Heart right ventricle (tissue), 16 donors: ENCODE measurements around the gene ENTREP3. TPM values are rescaled to one million over a fixed set of nuclear protein-coding genes. Genes with fewer than 3 reads are reported as not detected.
A peak's percentile ranks its signal among the peaks of the same experiment; 100 is the strongest.

Source experiments
- ATAC-seq, 8 donors: fragments of 200-7000 bp; cut with Tn5 transposase; one replicate each; pipeline ENCODE4 v1.9.1; 2020; ENCODE audit warnings: mild to moderate bottlenecking in 8 of 8, moderate library complexity in 8 of 8, moderate number of reproducible peaks in 1 of 8
- DNase-seq, 2 donors: peaks; one replicate each; pipeline ENCODE4 v3.0.0-alpha.2; 2020
- H3K27ac ChIP-seq, 10 donors: fragments of 200-600 bp; sonication (generic) in 2 of 10; one replicate each; pipeline versions ENCODE4 v1.5.0 to v1.8.0; 2020 to 2022; ENCODE audit warnings: mild to moderate bottlenecking in 3 of 10
- H3K27me3 ChIP-seq, 7 donors: fragments of 200-600 bp; one replicate each; pipeline ENCODE4 v1.8.0; 2021 to 2022; ENCODE audit warnings: mild to moderate bottlenecking in 2 of 7
- H3K36me3 ChIP-seq, 9 donors: fragments of 200-600 bp; sonication (generic) in 1 of 9; one replicate each; pipeline versions ENCODE4 v1.5.0 to v1.8.0; 2020 to 2022; ENCODE audit warnings: mild to moderate bottlenecking in 2 of 9
- H3K4me1 ChIP-seq, 9 donors: fragments of 200-600 bp; sonication (generic) in 1 of 9; one replicate each; pipeline versions ENCODE4 v1.5.0 to v1.8.0; 2020 to 2022; ENCODE audit warnings: mild to moderate bottlenecking in 4 of 9
- H3K4me3 ChIP-seq, 10 donors: fragments of 200-600 bp; sonication (generic) in 2 of 10; one replicate each; pipeline versions ENCODE4 v1.5.0 to v1.8.0; 2020 to 2022; ENCODE audit warnings: mild to moderate bottlenecking in 7 of 10, moderate library complexity in 2 of 10
- H3K9me3 ChIP-seq, 11 donors: fragments of 200-600 bp in 10 of 11; sonication (generic) in 2 of 11; one replicate each; pipeline versions ENCODE4 v1.5.0 to v1.8.0; 2013 to 2022; ENCODE audit warnings: mild to moderate bottlenecking in 2 of 11, control low read depth in 1 of 11, moderate library complexity in 1 of 11
- CTCF ChIP-seq, 9 donors: fragments of 200-600 bp; sonication (generic) in 2 of 9; IDR thresholded peaks; one replicate each; pipeline versions ENCODE4 v1.5.0 to v1.8.0; 2021 to 2022; ENCODE audit warnings: antibody characterized with exemption in 9 of 9, mild to moderate bottlenecking in 5 of 9, moderate library complexity in 1 of 9
- WGBS, 2 donors: extraction: QIAGEN DNeasy Blood & Tissue Kit; methylation state at CpG; one replicate each; pipeline ENCODE4 v1.1.7; 2013; ENCODE audit warnings: inconsistent platforms in 1 of 2; 5-methylcytosine and 5-hydroxymethylcytosine counted together
- intact Hi-C, 10 donors: fragments of 100-400 bp; cut with DNase I; formaldehyde crosslinking; loops; one replicate each; pipeline versions ENCODE4 v1.11.1 to v1.14.2; 2022
- polyA plus RNA-seq, 2 donors: library from polyadenylated mRNA; stranded (reverse); fragments of 200-250 nt; gene quantifications; one replicate each; pipeline ENCODE4 v1.2.3, GENCODE V29; 2013
- total RNA-seq, 10 donors: library from RNA; stranded (reverse); fragmentation: NEBNext Ultra II Directional in 3 of 10; extraction: Animal tissue kit (Norgen Biotek cat#: 25700) in 3 of 10; gene quantifications; one replicate each; pipeline versions ENCODE4 v1.2.1 to v1.2.4, GENCODE V29; 2021 to 2023
- donor health status: Arrhythmogenic right ventricular cardiomyopathy.
- donor health status: ischemic (EF 13 %, LVEDD 7.1; RV severe dilation, severe dysfunction).
- donor health status: healthy with polysubstance abuse.
- donor health status: DM: no; HTN: yes; CAD: no.
- donor health status: DM: no; HTN: no; CAD: no.
- donor health status: ischemic (EF 25% LVEDD 6.9; RV normal size, moderate dysfunction).
- donor health status: ischemic (EF 25% LVEDD 5.7; RV mildly dilated, moderate dysfunction).
- donor health status: healthy.
- donor health status: DM: yes; HTN: yes; CAD: no.
- donor health status: Ischemic cardiomyopathy.
- donor health status: ischemic (EF 35%, LVEDD 5.7; RV mildly dilated, moderate dysfunction).
- donor health status: nonischemic (EF 11% LVEDD 7.7; RV severe dilation, severe dysfunction).
- donor health status: DM: yes; HTN: yes; CAD: no.
- donor health status: PGD.
- donor health status: ischemic (EF 29% LVEDD 5.4; RV normal size, mild dysfunction).
- donor health status: nonischemic (EF 23%, LVEDD 6.1; RV moderate dilation, normal function).

ENTREP3 gene
- total and polyA plus RNA-seq, 12 donors, result 7.1 to 21.0 (median 11.3) TPM

- no peak for TF ChIP-seq CTCF (IDR thresholded peaks at IDR 0.05)
Measured at GRCh38 chr1:155300553-155301329, 45.5 kb upstream of the ENTREP3 start.

GRCh38 chr1:155300024-155300423 lies 44.7 kb upstream of the ENTREP3 start:
- ATAC-seq (no peak), DNase-seq (no peak)
- Histone ChIP-seq H3K4me3 (no peak overlapping the region), H3K36me3 (no peaks in the 10 kb centered on the region), H3K27me3 (peaks cover 2 to 29% (median 20%) of the 10 kb centered on the region in 7 donors), H3K27ac (no peak overlapping the region), H3K9me3 (no peaks in the 10 kb centered on the region), H3K4me1 (peaks cover 2 to 8% (median 5%) of the 10 kb centered on the region in 9 donors)
- no peak for TF ChIP-seq CTCF (IDR thresholded peaks at IDR 0.05)
- WGBS, 2 donors, result 95% methylated on average over 8 of the region's 8 CpGs
- intact Hi-C loops, result no loop called here

More at GRCh38 chr1:155300553-155301329, 45.5 kb upstream of the ENTREP3 start:
- H3K36me3 ChIP-seq, result no peaks in the 10 kb centered on the region
- no peak overlapping the region for H3K27ac ChIP-seq
- no peaks in the 10 kb centered on the region for H3K9me3 ChIP-seq
- ATAC-seq, result peak in 1 of 8 donors; percentile 19
- peaks cover 0 to 22% (median 12%) of the 10 kb centered on the region in 7 donors for H3K27me3 ChIP-seq
- no peak overlapping the region for H3K4me3 ChIP-seq
- intact Hi-C loops, result no loop called here
- WGBS, 2 donors, result 86 to 88% methylated on average over 9 of the region's 9 CpGs
- peaks cover 0 to under 1% (median 0%) of the 10 kb centered on the region in 9 donors for H3K4me1 ChIP-seq
- no peak for DNase-seq

GRCh38 chr1:155297384-155297783 lies 42.1 kb upstream of the ENTREP3 start:
- no peak for TF ChIP-seq CTCF (IDR thresholded peaks at IDR 0.05)
- no peak for ATAC-seq

GRCh38 chr1:155296661-155297060 lies 41.4 kb upstream of the ENTREP3 start:
- no peak overlapping the region for H3K4me3 ChIP-seq
- WGBS, 2 donors, result 80 to 83% methylated on average over 3 of the region's 3 CpGs
- ATAC-seq, result no peak
- H3K36me3 ChIP-seq, result no peaks in the 10 kb centered on the region
- DNase-seq, result no peak
- no peak overlapping the region for H3K27ac ChIP-seq
- intact Hi-C loops, result no loop called here
- H3K27me3 ChIP-seq, result peaks cover 9 to 48% (median 32%) of the 10 kb centered on the region in 7 donors
- peaks cover 2 to 14% (median 6%) of the 10 kb centered on the region in 9 donors for H3K4me1 ChIP-seq
- no peak for TF ChIP-seq CTCF (IDR thresholded peaks at IDR 0.05)
- H3K9me3 ChIP-seq, result no peaks in the 10 kb centered on the region

More at GRCh38 chr1:155297384-155297783, 42.1 kb upstream of the ENTREP3 start:
- H3K27ac ChIP-seq, result no peak overlapping the region
- H3K4me3 ChIP-seq, result no peak overlapping the region
- H3K9me3 ChIP-seq, result no peaks in the 10 kb centered on the region
- WGBS, 2 donors, result 67 to 72% methylated on average over 7 of the region's 7 CpGs
- intact Hi-C loops, result no loop called here
- H3K4me1 ChIP-seq, result peaks cover 2 to 14% (median 6%) of the 10 kb centered on the region in 9 donors
- H3K27me3 ChIP-seq, result peaks cover 9 to 47% (median 32%) of the 10 kb centered on the region in 7 donors
- no peak for DNase-seq
- H3K36me3 ChIP-seq, result no peaks in the 10 kb centered on the region
